HG03159 (cell line): ENCODE measurements around the gene HSCB.
"Not testable (repeated sequence)": the region's sequence is repeated elsewhere in the genome, so short reads cannot be mapped to it uniquely, and the experiment has no call there.

Source experiments
- ATAC-seq: cut with Tn5 transposase; IDR thresholded peaks from one replicate; pipeline ENCODE4 v1.9.1; 2021; ENCODE audit warnings: mild to moderate bottlenecking, moderate library complexity; ENCODE audit not compliant: unreplicated experiment

The HSCB gene

GRCh38 chr22:28783786-28784671 is 42.2 kb downstream of the HSCB start:
- ATAC-seq = no peak

GRCh38 chr22:28788601-28789000 is 46.8 kb downstream of the HSCB start:
- no peak for ATAC-seq

- no peak for ATAC-seq
Observed at GRCh38 chr22:28791124-28791523, 49.3 kb downstream of the HSCB start.

GRCh38 chr22:28791841-28792490 is 50.1 kb downstream of the HSCB start:
- peak; percentile 61 for ATAC-seq

GRCh38 chr22:28792491-28793383 is 50.9 kb downstream of the HSCB start:
- ATAC-seq = peak; percentile 19

- no peak for ATAC-seq
Observed at GRCh38 chr22:28793976-28794584, 52.2 kb downstream of the HSCB start.

GRCh38 chr22:28795071-28795693 is 53.3 kb downstream of the HSCB start:
- ATAC-seq = no peak

GRCh38 chr22:28795932-28796856 is 54.4 kb downstream of the HSCB start:
- ATAC-seq = no peak

- ATAC-seq = no peak
Observed at GRCh38 chr22:28798810-28799605, 57.2 kb downstream of the HSCB start.

GRCh38 chr22:28799606-28800307 is 57.9 kb downstream of the HSCB start:
- peak; percentile 26 for ATAC-seq

GRCh38 chr22:28800308-28801041 is 58.6 kb downstream of the HSCB start, which contains the start of gene XBP1:
TSS of gene XBP1 (minus strand) at chr22:28800569.
- ATAC-seq = peak; percentile 81

GRCh38 chr22:28801845-28802594 is 60.2 kb downstream of the HSCB start:
- ATAC-seq = no peak

GRCh38 chr22:28802595-28803123 is 60.8 kb downstream of the HSCB start:
- no peak for ATAC-seq

- not testable (repeated sequence) for ATAC-seq
Observed at GRCh38 chr22:28805426-28805825, 63.6 kb downstream of the HSCB start.
